Lower lobe of right lung (tissue), 2 donors: ENCODE results near the gene NRP2. TPM values are rescaled to one million over a fixed set of nuclear protein-coding genes. Genes with fewer than 3 reads are reported as not detected.

ENCODE experiments used
- ATAC-seq, 2 donors: fragments of 200-7000 bp; cut with Tn5 transposase; one replicate each; pipeline ENCODE4 v1.9.1; 2020 to 2022; ENCODE audit warnings: mild to moderate bottlenecking in 2 of 2, moderate library complexity in 2 of 2
- DNase-seq: peaks from one replicate; pipeline ENCODE4 v3.0.0-alpha.2; 2020
- H3K27ac ChIP-seq: fragments of 200-600 bp; one replicate; pipeline ENCODE4 v1.8.0; 2022
- H3K27me3 ChIP-seq: fragments of 200-600 bp; one replicate; pipeline ENCODE4 v1.8.0; 2022; ENCODE audit warnings: low read depth
- H3K36me3 ChIP-seq: fragments of 200-600 bp; one replicate; pipeline ENCODE4 v1.8.0; 2022; ENCODE audit warnings: mild to moderate bottlenecking
- H3K4me1 ChIP-seq: fragments of 200-600 bp; one replicate; pipeline ENCODE4 v1.8.0; 2022
- H3K4me3 ChIP-seq: fragments of 200-600 bp; one replicate; pipeline ENCODE4 v1.8.0; 2022; ENCODE audit warnings: mild to moderate bottlenecking
- H3K9me3 ChIP-seq: fragments of 200-600 bp; one replicate; pipeline ENCODE4 v1.8.0; 2022
- intact Hi-C: fragments of 100-400 bp; cut with DNase I; formaldehyde crosslinking; loops from one replicate; pipeline ENCODE4 v1.11.0; 2022
- total RNA-seq: library from RNA; stranded (reverse); fragmentation: NEBNext Ultra II Directional; extraction: Animal tissue kit (Norgen Biotek cat#: 25700); gene quantifications from one replicate; pipeline ENCODE4 v1.2.1, GENCODE V29; 2021
- TF ChIP-seq, protein P1 (sequence below): fragments of 200-600 bp; IDR thresholded peaks from one replicate; pipeline ENCODE4 v1.8.0; 2022; ENCODE audit warnings: antibody characterized with exemption, mild to moderate bottlenecking
- donor health status: DM: no; HTN: yes; CAD: no; lungs with severe emphysema.

NRP2 gene
- total RNA-seq, 1 donor from 2014 or later: 67.5 TPM

DNA sequence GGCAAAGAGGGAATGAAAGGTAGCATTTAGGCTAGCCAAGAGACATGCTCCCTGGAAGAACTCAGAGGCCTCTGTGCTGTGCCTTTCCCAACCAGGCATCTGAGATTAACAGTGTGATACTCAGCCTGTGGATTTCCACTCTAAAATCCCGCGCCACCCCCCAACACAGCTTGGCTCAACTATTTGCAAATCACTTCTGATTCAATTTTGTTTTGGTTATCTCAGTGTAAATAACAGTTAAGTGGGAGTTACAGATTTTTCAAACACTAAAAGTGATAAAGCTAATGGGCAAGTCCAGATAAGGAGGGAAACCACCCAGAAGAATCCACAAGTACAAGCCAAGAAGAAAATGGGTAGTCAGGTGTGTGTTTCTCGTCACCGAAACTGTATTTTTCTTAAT is 1.4 kb upstream of the NRP2 start:
- Histone ChIP-seq H3K9me3 (no peaks in the 10 kb centered on the region), H3K4me1 (peaks cover 22% of the 10 kb centered on the region), H3K4me3 (no peak overlapping the region), H3K27me3 (peaks cover 11% of the 10 kb centered on the region), H3K36me3 (no peaks in the 10 kb centered on the region), H3K27ac (no peak overlapping the region)
- DNase-seq (no peak), ATAC-seq (peak in 1 of 2 donors; percentile 22)
- intact Hi-C loops: no loop called here
- TF ChIP-seq, protein P1, sequence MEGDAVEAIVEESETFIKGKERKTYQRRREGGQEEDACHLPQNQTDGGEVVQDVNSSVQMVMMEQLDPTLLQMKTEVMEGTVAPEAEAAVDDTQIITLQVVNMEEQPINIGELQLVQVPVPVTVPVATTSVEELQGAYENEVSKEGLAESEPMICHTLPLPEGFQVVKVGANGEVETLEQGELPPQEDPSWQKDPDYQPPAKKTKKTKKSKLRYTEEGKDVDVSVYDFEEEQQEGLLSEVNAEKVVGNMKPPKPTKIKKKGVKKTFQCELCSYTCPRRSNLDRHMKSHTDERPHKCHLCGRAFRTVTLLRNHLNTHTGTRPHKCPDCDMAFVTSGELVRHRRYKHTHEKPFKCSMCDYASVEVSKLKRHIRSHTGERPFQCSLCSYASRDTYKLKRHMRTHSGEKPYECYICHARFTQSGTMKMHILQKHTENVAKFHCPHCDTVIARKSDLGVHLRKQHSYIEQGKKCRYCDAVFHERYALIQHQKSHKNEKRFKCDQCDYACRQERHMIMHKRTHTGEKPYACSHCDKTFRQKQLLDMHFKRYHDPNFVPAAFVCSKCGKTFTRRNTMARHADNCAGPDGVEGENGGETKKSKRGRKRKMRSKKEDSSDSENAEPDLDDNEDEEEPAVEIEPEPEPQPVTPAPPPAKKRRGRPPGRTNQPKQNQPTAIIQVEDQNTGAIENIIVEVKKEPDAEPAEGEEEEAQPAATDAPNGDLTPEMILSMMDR: no peak

- intact Hi-C loops: no loop called here
- ATAC-seq (no peak), DNase-seq (no peak)
- H3K4me3 ChIP-seq: peak overlapping the region; percentile 79
- H3K9me3 ChIP-seq: no peaks in the 10 kb centered on the region
- peak overlapping the region; percentile 80 for H3K27ac ChIP-seq
- H3K4me1 ChIP-seq: peaks cover 28% of the 10 kb centered on the region
- H3K36me3 ChIP-seq: no peaks in the 10 kb centered on the region
- H3K27me3 ChIP-seq: peaks cover 11% of the 10 kb centered on the region
- TF ChIP-seq, protein P1: no peak
Observed at GRCh38 chr2:205681401-205682238, 681 bp upstream of the NRP2 start.

GRCh38 chr2:205682971-205683501 is 735 bp downstream of the NRP2 start:
- TF ChIP-seq, protein P1: no peak
- Histone ChIP-seq H3K27ac (peak overlapping the region; percentile 80), H3K27me3 (peaks cover 11% of the 10 kb centered on the region), H3K4me1 (peaks cover 43% of the 10 kb centered on the region), H3K4me3 (peak overlapping the region; percentile 79), H3K36me3 (no peaks in the 10 kb centered on the region), H3K9me3 (no peaks in the 10 kb centered on the region)
- no peak for ATAC-seq
- intact Hi-C loops: no loop called here
- no peak for DNase-seq

DNA sequence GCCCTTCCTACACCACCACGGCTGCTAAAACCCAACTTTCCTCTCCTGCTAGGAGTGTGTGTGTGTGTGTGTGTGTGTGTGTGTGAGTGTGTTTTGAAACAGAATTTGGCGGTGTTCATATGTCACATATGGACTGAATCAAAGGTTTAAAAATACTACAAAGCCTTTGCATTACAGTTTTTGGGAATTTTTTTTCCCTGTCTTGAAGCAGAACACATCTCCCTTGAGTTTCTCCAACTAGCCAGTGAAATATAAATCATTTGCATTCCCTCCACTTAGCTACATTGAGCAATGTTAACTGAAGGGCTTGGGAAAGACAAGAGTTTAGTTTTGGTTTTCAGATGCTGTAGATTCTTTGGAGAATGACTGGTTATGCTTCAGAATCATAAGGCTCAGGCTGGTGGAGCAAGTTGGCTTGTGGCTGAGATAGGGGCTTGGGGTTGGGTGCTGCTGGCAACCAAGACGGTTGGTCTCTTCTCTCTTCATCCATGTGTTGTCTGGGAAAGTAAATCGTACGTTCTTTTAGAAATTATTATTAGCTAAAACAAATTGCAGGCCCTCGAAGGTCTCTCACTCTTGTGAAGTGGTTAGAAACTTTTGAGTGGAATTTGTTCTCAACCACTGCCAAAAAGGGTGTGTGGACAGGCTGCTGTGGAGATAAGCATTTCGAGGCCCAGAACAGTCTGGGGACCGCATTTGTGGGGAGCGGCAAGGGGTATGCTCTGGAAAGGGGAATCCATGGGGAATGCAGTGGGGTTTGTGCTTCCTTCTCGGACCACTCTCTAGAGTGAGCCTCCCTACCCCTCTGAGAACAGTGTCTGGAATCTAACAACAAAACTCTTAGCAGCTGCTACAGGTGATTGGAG is 1.4 kb downstream of the NRP2 start:
- Histone ChIP-seq H3K4me3 (peak overlapping the region; percentile 79), H3K27ac (peak overlapping the region; percentile 80), H3K27me3 (peaks cover 11% of the 10 kb centered on the region), H3K9me3 (no peaks in the 10 kb centered on the region), H3K4me1 (peaks cover 50% of the 10 kb centered on the region), H3K36me3 (no peaks in the 10 kb centered on the region)
- ATAC-seq (peak; percentile 11 to 40), DNase-seq (no peak)
- intact Hi-C loops: no loop called here
- TF ChIP-seq, protein P1: no peak

DNA sequence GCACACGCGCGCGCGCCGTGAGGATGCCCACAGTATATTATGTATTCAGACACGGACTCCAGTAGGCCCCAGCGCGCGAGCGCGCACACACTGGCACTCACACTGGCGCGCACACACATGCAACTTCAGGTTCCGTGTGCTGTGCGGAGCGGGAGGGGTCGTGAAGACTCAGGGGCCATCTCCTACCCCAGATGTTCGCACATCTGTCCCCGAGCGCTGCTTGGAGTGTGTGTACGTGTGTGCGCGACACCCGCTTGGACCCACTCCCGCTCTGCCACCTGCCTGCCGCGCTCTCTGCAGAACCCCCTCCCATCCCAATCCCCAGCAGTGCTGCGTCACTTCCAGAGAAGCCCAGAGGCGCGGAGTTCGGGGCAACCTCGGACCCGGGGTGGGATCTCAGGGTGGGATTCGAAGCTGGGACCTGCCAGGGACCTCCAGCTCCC is 2.6 kb downstream of the NRP2 start:
- ATAC-seq: peak; percentile 6 to 21
- peaks cover 11% of the 10 kb centered on the region for H3K27me3 ChIP-seq
- H3K4me1 ChIP-seq: peaks cover 54% of the 10 kb centered on the region
- H3K27ac ChIP-seq: peak overlapping the region; percentile 79
- DNase-seq: peak; percentile 57
- no peaks in the 10 kb centered on the region for H3K9me3 ChIP-seq
- H3K36me3 ChIP-seq: no peaks in the 10 kb centered on the region
- TF ChIP-seq, protein P1: no peak
- peak overlapping the region; percentile 79 for H3K4me3 ChIP-seq
- intact Hi-C loops: no loop called here
